Activated CD8-positive, alpha-beta memory T cell treated with anti-CD3 and anti-CD28 coated beads, Interleukin-2, amount 50 U/mL, for 24 hours (primary cell): ENCODE data around the gene TNRC18.

Source experiments
- DNase-seq: peaks from one replicate; pipeline ENCODE4 v3.0.0-alpha.2; 2020; ENCODE audit errors: extremely low read depth

Gene TNRC18

DNA sequence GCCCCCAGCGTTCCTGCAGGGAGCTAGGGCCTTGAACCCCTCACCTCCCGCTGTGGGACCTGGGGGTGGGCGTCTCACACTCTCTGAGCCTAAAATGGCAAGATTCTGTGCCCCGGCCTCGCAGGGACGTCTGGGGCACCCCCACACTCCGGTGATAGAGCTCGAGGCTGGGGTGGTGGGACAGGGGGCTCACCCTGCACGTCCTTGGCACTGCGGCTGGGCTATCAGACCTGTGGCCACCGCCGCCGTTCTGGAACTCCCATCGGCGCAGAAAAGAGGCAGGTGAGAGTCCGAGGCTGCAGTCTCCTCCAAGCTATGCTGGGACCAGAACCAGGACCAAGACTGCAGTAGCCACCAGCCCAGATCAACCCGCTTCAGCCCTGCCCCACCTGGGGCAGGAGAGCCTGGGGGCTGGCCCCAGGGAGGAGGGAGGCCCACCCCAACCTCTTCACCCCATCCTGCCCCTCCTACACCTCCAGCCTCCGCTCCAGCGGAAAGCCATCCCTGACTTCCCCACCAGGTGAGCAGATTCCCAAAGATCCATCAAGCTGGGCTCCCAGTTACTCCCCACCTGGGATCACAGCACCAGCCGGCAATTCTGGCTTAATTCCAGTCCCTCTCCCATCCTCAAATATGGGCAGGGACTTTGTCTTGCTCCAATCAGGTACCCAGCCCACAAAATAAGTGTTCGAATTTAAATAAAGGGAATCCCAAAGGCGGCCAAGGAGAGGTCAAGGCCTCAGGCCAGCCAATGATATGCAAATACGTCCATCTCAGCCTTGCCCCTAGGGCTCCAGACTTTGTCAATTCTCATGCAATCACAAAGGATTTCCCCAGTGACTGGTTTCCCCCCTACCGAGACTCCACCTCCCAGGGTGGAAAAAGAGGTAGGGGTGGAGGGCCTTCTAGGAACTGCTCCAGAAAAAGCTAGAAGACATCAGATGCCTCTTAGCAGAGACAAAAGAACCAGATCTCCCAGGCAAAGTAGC lies 16.4 kb downstream of the TNRC18 start:
- DNase-seq, result no peak

DNA sequence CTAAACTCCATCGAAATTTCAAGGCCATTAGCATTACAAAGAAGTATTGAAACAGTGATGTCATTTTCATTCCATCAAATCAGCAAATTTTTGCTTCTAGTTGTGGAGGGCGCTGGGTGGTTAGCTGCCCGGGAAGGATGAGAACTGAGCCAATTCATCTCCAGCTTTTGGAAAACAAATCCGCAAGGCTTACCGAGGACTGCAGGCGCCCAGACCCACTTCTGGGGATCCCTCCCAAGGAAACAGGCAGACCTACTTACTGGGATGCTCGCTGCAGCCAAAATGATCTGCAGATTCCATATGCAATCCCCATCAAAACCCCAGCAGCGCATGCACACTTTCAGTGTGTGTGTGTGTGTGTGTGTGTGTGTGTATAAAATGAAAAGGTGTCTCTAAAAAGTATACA lies 19.2 kb downstream of the TNRC18 start:
- no peak for DNase-seq

DNA sequence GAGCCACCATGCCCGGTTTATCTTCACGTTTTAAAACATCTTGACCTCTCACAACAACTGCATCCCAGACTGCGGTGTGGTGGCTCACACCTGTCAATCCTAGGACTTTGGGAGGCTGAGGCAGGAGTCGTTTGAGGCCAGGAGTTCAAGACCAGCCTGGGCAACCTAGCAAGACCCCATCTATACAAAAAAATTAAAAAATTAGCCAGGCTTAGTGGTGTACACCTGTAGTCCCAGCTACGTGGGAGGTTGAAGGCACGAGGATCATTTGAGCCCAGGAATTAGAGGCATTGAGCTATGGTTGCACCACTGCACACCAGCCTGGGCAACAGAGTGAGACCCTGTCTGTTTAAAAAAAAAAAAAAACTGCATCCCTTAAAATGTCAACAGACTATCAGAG lies 20.2 kb downstream of the TNRC18 start:
- DNase-seq, result no peak

DNA sequence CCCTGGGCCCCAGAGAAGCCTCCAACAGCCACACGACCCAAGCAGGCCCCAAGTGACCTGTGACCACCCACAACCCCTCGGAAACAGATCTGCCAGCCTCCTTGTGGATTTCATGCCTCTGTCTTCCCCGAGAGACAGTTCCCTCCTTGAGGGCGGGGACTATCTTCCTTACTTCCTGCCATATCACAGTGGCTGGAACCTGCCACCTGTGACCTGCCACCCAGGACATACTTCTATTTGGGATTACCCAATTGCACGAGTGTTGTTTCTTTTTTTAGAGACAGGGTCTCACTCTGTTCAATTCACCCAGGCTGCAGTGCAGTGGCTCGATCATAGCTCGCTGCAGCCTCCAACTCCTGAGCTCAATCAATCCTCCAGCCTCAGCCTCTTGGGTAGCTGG lies 25.9 kb downstream of the TNRC18 start:
- no peak for DNase-seq

DNA sequence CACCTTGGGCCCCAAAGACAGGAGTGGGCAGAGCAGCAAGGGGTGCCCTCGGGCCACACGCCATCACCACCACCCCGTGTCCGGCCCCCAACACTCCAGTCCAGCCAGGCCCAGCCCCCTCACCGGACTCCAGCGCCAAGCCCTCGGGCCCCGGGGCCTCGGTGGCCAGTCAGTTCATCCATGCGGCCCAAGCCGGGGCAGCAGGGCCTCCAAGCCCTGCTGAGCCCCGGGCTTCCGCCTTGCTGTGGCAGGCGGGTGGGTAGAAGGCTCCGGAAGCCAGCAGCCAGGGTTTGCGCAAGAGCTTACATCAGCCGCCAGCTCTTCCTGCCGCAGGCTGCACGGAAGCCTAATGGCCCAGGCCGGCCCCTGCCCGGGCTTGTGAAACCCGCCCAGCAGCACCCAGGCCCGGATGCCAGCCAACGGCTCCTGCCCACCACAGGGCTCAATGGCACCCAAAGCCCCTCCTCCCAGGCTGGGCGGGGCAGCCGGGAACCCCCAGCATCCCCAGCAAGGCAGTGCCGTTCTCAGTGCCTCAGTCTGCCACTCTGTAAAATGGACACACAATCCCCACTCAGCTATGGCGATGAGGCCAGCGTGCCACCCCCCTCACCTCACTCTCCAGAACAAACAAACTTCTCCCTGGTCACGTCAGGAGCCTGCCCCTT lies 26.5 kb downstream of the TNRC18 start:
- peak; percentile 75 for DNase-seq

DNA sequence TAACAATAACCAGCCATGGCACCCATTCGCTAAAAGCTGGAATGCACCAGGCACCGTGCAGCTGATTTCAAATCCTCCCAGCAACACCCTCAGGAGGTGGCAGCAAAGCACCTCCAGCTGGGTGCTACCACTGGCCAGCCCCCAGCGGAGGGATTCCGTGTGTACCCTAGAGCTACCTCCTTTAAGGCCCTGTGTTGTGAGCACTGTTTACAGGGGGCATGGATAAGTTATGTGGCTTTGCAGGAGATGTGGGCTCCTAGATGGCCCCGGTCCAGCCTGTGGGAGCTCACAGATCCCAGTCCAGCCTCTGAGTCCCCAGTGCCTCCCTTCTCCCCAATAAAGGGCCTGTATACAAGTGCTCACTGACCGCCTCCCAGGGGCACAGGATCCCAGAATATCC lies 27.1 kb downstream of the TNRC18 start:
- peak; percentile 13 for DNase-seq

DNA sequence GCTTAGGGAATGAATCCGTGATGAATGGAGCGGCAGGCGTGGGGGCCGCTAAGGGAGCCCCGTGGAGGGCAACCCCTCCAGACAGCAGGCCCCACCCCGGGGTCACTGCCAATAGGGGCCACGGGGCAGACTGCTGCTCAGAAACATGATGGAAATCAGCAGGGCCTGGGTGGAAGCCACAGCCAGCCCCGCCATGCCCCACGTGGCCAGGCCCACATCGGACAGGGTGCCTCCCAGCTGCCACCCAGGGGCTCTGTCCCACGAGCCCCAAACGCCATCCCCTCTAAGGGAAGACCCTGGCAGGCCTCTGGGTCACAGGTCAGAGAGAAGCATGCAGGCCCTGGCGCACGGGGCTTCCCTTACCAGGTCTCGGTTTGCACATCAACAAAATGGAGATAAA lies 28.4 kb downstream of the TNRC18 start:
- no peak for DNase-seq

DNA sequence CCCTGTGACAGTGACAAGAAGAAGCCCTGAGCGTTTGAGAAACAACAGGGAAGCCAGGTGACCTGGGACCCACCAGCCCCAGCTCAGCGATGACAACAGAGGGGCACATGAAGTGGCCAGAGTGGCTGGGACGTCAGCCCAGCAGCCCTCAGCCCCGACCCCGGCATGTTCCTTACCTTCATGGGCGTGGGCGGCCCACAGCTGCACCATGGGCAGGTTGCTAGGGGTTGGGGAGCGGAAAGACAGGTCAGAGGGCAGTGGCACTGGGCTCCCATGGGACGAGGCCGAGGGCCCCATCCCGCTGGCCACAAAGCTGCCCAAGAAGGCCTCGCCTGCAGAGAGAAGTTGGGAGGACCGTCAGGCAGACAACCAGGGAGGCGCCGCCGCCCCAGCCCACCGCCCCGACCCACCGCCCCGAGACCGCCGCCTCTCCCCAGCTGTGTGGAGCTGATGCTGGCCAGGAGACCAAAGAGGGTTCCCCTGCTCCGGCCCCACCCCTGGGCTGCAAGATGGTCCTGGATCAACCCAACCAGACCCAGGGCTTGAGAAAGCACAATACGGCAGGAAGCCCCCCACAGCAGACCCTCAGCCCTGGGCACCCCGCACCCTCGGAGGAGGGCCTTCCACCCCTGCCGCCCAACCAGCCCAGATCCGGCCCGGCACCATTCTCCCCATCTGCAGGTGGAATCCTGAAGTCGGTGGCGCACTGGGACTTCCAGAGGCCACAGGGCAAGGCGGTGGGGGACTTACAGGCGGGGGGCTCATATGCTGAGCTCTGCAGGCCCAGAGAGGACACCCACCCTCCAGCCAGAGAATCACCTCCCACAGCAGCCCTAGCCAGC lies 29.1 kb downstream of the TNRC18 start:
- no peak for DNase-seq

DNA sequence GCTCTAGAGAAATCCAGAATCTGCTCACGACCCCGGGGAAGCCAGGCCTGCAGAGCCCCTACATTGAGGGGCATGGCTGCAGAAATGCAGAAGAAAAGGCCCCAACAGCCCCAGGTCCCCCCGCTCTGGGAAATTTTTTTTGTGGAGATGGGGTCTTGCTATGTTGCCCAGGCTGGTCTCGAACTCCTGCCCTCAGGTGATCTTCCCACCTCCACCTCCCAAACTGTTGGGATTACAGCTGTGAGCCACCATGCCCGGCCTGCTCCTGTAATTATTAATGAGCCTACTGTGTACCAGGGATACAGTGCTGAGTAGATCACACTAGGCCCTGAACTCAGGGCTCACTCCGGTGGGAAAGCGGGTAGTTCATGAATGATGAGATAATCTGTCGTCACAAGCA lies 29.9 kb downstream of the TNRC18 start:
- no peak for DNase-seq

DNA sequence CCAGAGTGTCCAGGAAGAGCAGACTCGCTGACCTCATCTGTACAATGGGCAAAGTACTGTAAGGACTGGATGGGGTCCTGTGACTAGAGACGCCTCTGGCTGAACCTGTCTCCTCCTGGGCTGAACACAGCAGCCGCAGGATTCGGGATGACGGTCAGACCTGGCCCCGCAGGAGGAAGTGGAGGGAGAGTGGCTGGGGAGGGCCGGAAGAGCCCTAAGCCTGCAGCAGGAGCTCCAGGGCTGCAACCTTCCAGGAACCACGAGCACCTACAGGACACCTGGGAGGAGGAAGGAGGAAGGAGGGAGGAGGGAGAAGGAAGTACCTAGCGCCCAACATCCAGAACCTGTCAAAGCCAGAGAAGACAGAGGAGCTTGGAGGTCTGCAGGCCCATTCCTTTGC lies 30.3 kb downstream of the TNRC18 start:
- DNase-seq, result no peak

DNA sequence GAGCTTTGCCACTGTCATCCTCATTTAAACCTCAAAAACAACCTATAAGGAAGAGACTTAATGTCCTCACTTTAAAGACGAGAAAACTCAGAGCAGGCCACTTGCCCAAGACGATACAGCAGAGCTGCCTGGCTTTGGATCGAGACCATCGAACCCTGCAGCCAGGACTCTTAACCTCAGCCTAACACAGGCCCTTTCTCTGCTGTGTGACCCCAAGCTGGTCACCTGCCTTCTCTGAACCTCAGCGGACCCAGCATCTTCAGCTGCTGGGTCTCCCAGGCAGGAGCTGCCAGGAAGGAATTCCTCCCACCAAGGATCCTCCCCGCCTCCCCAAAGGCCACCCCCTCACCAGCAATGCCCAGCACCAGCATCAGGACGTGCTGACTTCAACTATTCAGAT lies 32.7 kb downstream of the TNRC18 start:
- DNase-seq, result no peak

DNA sequence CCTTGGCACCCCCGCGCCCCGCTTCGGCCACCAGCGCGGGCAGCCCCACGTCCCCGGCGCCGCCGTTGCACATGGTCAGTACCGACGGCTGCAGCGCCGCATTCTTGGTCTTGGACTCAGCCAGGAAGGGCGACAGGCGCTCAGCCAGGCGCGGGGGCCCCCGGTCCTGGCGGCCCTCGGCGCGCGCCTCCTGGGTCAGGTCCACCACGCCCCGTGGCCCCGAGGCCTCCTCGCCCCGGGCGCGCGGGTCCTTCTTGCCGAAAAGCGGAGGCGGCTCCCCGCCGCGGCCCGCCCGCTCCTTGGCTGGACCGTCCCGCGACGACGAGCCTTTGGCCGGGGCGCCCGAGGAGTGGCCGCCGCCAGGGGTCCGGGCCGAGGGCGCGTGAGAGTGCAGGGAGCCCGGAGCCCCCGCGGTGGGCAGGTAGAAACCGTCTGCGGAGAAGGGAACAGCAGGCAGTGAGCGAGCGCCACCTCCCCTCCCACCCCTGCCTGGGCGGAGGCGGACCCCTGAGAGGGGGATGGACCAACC lies 34.7 kb downstream of the TNRC18 start:
- no peak for DNase-seq

DNA sequence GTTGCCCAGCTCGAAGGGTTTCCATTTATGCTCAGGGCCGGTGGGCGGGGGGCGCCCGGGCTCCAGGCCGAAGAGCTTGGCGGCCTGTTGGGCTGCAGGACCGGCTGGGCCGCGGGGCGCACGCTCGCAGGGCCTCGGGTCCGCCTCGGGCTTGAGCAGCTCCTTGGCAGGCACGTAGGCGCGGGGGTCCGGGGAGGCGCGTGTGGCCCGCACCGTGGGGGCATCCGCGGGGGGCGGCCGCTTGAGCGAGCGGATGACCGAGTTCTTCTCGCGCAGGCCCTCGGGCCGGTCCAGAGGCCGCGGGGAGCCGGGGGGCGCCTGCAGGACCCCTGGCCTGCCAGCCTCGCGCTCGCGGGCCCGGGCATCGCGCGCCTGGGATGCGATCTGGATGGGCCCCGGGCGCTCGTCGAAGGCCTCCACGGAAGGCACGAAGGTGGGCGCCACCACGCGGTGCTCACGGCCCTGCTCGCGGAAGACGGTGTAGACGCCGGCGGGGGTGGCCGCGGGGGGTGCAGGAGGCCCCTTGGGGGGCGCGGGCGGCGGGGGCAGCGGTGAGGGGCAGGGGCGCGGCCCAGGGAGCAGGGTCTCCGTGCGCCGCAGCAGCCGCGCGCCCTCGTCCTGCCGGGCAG lies 35.2 kb downstream of the TNRC18 start:
- DNase-seq, result no peak

DNA sequence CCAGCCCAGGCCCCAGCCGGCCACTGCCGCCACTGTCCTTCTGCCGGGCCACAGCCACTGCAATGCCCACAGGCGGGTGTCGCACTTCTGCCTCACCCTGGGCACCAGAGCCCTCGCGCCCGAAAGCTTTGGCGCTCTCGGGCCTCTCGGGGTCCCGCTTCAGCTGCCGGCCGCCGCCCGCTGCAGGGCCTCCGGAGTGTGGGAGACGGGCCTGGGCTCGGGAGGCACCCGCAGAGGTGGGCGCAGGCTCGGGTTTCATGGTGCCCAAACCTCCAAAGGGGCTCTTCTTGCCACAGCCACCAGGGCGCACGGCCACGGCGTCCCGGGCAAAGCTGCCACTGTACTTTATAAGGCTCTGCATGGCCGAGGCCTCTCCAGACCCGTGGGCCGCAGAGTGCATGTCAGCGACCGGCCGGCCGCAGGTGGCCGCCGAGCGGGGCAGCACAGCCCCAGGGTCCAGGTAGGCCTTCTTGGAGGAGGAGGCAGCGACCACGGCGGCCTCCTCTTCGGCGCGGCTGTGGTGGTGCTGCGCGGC lies 35.9 kb downstream of the TNRC18 start:
- no peak for DNase-seq

DNA sequence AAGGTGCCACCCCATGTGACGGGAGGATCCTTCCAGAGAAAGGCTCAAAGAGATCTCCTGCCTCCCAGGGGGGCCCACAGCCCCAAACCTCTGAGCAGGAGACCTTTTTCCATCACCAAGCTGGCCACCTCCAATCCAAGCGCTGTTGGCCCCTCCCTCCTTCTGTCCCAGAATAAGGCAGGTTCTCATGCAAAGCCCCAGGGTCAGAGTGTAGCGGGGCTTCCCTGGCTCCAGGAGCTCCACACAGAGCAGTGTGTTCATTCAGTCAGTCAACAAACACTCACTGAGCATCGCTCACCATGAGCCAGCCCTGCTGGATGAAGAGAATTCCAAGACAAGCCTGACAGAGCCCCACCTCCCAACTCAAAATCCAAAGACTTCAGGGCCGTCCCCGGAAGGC lies 39.0 kb downstream of the TNRC18 start:
- no peak for DNase-seq

DNA sequence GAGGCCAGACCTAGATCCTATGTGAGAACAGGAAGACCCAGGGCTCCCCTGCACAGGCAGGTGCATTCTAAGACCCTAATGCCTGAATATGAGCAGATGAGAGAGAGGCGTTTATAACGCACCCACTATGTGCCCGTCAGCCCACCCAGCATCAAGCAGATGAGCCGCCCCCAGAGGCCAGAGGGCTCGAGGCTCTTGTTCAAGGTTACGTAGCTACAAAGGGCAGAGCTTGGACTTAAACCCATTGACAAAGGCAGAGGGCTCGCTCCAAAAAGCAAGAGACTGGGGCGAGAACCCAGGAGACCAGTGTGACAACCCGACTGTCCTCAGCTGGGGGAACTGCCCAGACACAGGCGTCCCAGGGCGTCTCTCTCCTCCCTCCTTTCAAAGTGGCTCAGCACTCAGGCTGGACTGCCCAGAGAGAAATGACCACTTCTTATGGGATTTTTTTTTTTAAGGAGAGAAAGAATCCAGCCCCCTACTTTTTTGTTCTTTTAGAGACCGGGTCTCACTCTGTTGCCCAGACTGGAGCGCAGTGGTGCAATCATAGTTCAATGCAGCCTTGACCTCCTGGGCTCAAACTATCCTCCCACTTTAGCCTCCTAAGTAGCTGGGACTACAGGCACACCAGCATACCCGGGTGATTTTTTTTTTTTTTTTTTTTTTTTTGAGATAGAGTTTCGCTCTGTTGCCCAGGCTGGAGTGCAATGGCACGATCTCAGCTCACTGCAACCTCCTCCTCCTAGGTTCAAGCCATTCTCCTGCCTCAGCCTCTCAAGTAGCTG lies 40.1 kb downstream of the TNRC18 start:
- DNase-seq, result no peak

DNA sequence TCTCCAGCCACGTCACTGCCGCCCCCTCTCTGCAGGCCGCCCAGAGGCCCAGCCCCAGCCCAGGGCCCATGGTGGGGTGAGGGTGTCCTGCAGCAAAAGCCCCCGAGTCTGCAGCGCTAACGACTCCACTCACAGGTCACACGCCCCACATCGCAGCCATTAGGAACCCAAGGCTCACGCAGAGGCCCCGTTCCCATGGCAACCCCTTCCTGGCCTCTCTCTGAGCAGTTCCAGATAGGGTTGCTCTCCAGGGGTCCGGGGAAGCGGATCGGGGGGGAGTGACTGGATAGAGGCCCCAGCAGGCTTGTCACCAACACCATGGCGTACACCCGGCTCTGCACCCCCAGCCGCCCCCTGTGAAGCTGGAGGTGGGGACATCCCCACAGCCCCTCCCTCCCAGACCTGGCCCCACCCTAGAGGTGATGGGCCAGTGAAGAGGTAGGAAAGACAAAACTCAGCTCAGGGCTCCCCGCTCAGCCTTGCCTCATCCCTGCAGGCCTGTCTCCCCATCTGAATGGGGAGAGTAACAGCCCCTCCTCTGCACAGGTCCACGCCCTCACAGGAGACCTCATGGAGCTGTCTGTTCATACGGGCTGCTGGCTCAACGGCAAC lies 41.2 kb downstream of the TNRC18 start:
- DNase-seq, result no peak

DNA sequence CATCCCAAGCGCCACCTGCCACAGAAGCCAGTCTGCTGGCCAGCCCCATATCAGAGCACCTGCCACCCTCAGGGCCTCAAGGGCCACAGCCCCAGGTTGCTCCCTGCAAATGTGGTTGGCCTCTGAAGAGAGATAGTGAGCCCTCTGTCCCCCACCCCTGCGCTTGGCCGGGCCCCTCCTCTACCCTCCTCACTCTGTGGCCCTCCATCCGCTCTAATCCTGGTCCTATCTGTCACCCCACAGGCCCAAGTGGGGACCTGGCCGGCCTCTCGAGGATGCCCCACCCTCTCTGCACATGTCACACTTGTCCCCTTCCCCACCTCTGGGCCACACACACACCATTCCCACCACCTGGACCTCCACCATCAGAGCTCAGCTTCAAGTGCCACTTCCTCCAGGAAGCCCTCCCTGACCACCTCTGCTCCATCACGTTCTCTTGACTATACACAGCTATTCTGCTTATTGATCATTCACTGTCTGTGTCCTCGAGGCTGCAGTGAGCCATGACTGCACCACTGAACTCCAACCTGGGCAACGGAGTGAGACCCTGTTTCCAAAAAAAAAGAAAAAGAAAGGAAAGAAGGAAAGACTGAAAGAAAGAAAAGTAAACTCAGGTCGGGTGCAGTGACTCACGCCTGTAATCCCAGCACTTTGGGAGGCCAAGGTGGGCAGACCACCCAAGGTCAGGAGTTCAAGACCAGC lies 42.4 kb downstream of the TNRC18 start:
- DNase-seq, result no peak

DNA sequence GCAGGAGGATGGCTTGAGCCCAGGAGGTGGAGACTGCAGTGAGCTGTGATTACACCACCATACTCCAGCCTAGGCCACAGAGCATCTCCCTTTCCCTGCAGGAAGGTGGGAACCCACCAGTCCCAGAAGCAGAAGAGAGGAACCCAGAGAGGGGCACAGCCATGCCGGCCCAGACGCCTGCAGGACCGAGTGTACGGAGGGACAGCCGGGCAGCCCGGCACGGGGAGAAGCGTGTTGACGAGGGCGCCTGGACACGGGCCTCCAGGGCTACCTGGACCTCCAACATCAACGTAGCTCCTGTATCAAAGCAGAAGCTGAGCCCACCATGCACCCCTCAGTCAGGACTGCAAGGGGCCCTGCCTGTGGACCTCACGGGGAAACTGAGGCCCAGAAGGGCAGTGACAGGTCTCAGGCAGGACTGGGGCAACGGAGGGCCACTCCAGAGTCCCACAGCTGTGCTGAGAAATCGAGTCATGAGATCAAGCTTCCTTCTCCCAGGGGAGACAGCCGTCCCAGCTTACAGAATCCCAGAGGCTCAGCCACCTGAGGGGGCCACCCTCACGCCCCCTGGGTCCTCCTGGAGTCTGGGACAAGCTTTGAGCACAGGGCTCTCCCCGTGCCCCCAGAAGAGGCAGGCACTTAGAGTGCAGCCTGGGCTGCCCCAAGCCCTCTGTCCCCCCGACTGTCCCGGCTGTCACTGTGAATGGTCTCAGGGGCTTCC lies 43.1 kb downstream of the TNRC18 start:
- no peak for DNase-seq
